Measurements from ENCODE around the gene UBC.
A peak's percentile ranks its signal among the peaks of the same experiment; 100 is the strongest.
"Not testable (repeated sequence)": the region's sequence is repeated elsewhere in the genome, so short reads cannot be mapped to it uniquely, and the experiment has no call there.

Gene UBC

DNA sequence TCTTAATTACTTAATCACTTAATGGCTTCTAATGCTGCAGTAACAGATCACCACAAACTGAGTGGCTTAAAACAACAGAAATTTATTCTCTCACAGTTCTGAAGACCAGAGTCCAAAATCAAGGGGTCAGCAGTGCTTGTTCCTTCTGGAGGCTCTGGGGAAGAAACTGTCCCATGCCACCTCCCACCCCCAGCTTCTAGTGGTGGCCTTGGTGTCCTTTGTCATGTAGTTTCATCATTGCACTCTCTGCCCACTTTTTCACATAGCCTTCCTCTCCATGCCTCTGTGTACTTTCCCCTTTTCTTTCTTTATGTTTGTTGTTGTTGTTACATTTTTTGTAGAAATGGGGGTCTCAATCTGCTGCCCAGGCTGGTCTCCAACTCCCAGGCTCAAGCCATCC, 16.1 kb upstream of the UBC start:
- no peak overlapping the region for H3K9ac ChIP-seq (ENCODE audit: low read length)
- no peaks in the 10 kb centered on the region for H3K9me3 ChIP-seq (ENCODE audit: control insufficient read depth, insufficient read depth, low read depth, low read length)
- no peaks in the 10 kb centered on the region for H3K27me3 ChIP-seq (ENCODE audit: control insufficient read depth, insufficient read depth, low read length)
- no peaks in the 10 kb centered on the region for H3K36me3 ChIP-seq (ENCODE audit: control insufficient read depth, insufficient read depth, low read length)
- no peak overlapping the region for H3K27ac ChIP-seq (ENCODE audit: low read depth, low read length)
- H3K4me3 ChIP-seq (ENCODE audit: low read depth, low read length), result no peak overlapping the region
- no peaks in the 10 kb centered on the region for H3K4me1 ChIP-seq (ENCODE audit: control insufficient read depth, insufficient read depth, low read length)

DNA sequence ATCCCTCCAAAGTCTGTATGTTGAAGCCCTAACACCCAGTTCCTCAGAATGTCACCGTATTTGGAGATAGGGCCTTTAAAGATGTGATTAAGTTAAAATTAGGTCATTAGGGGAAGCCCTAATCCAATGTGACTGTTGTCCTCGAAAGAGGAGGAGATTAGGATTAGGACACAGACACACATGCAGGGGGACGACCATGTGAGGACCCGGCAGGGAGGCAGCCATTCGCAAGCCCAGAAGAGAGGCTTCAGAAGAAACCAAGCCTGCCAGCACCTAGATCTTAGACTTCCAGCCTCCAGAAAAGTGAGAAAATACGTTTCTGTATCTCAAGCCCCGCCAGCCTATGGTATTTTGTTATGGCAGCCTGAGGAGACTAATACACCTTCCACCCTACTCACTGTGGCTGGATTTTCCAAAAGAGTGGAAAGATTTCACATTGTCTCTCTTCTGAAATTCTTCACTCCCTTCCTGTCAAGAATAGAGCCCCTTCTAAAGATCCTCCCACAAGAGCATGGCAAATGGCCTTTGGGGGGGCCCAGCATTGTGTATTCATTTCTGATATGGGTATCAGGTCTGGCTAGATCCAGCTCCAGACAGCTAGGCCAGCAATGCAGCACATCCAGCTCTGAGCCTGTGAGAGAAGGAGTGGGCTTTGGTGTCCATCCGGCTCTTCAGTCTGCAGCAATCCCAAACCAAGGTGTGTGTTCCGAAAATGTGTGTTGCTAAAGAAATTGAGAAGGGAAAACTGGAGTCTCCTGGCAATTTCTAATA, 15.4 kb upstream of the UBC start:
- H3K4me1 ChIP-seq (ENCODE audit: control insufficient read depth, insufficient read depth, low read length), result no peaks in the 10 kb centered on the region
- H3K9me3 ChIP-seq (ENCODE audit: control insufficient read depth, insufficient read depth, low read depth, low read length), result no peaks in the 10 kb centered on the region
- H3K27ac ChIP-seq (ENCODE audit: low read depth, low read length), result no peak overlapping the region

DNA sequence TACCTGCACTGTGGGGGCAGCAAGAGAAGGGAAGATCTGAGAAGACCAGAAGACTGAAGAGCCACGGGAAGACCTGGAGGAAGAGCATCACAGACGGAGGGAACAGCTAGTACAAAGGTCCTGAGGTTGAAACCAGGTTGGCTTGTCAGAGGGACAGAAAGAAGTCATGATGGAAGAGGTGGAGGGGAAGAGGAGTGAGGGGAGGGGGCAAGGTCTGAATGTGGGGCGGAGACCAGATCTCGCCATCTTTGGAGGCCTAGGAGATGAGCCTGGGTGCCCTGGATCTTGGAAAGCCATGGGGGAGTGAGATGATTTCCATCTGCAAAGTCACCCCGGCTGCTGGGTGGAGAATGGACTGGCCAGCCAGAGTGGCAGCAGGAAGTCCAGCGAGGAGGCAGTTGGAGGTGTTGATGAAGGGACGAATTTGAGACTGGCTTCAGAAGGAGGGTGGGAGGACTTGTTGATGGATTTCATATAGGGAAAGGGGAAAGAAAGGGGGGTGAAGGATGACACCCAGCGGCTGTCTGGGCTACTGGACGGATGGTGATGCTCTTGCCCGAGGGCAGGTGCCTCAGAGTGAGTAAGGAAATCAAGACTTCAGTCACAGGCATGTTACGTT, 14.6 kb upstream of the UBC start:
- Histone ChIP-seq H3K27me3 (ENCODE audit: control insufficient read depth, insufficient read depth, low read length) (no peaks in the 10 kb centered on the region), H3K36me3 (ENCODE audit: control insufficient read depth, insufficient read depth, low read length) (no peaks in the 10 kb centered on the region), H3K9me3 (ENCODE audit: control insufficient read depth, insufficient read depth, low read depth, low read length) (no peaks in the 10 kb centered on the region), H3K9ac (ENCODE audit: low read length) (no peak overlapping the region), H3K4me3 (ENCODE audit: low read depth, low read length) (no peak overlapping the region; the same call in 1 of the 2 replicates), H3K4me1 (ENCODE audit: control insufficient read depth, insufficient read depth, low read length) (peaks cover 4% of the 10 kb centered on the region), H3K27ac (ENCODE audit: low read depth, low read length) (no peak overlapping the region)

More for the DNA sequence above, 15.4 kb upstream of the UBC start:
- Histone ChIP-seq H3K36me3 (ENCODE audit: control insufficient read depth, insufficient read depth, low read length) (no peaks in the 10 kb centered on the region), H3K9ac (ENCODE audit: low read length) (no peak overlapping the region), H3K27me3 (ENCODE audit: control insufficient read depth, insufficient read depth, low read length) (no peaks in the 10 kb centered on the region), H3K4me3 (ENCODE audit: low read depth, low read length) (no peak overlapping the region)

DNA sequence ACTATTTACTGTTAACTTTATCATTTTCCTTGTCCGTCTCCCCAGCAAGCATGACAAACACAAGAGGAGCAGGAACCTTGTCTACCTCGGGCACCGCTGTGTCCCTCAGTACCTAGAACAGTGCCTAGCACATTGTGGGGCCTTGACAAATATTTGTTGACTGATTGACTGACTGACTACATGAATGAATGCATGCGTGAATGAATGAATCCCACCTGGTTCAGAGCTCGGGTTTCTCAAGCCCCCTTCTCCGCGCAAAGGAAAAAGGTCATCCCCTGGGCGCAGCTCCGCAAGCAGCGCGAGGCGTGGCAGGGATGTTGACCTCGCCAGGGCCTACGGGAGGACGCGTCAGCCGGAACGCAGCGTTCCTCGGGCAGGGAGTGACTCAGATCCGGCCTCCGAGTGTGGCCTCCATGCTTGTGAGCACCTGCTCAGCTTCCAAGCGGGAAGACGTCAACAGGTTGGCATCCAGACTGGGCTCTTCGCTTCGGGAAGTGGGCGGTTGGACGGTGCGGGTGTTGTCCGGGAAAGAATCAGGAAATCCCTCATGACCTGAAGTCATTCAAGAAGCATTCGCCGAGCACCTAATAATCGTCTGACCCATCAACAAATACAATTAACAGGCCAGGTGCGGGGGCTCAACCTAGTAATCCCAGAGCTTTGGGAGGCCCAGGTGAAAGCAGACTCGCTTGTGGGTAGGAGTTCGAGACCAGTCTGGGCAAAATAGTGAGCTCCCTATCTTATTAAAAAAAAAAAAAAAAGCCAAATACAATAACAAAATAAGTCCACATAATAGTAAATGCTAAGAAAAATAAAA, 13.9 kb upstream of the UBC start:
- Histone ChIP-seq H3K36me3 (ENCODE audit: control insufficient read depth, insufficient read depth, low read length) (no peaks in the 10 kb centered on the region), H3K27ac (ENCODE audit: low read depth, low read length) (no peak overlapping the region), H3K9ac (ENCODE audit: low read length) (peak overlapping the region; percentile 2), H3K4me3 (ENCODE audit: low read depth, low read length) (peak overlapping the region; percentile 84), H3K9me3 (ENCODE audit: control insufficient read depth, insufficient read depth, low read depth, low read length) (no peaks in the 10 kb centered on the region), H3K27me3 (ENCODE audit: control insufficient read depth, insufficient read depth, low read length) (no peaks in the 10 kb centered on the region), H3K4me1 (ENCODE audit: control insufficient read depth, insufficient read depth, low read length) (peaks cover 6% of the 10 kb centered on the region)

- peak overlapping the region; percentile 84 for H3K4me3 ChIP-seq (ENCODE audit: low read depth, low read length)
- H3K4me1 ChIP-seq (ENCODE audit: control insufficient read depth, insufficient read depth, low read length), result peaks cover 6% of the 10 kb centered on the region
- H3K9me3 ChIP-seq (ENCODE audit: control insufficient read depth, insufficient read depth, low read depth, low read length), result no peaks in the 10 kb centered on the region
- peak overlapping the region; percentile 80 for H3K9ac ChIP-seq (ENCODE audit: low read length)
- no peaks in the 10 kb centered on the region for H3K36me3 ChIP-seq (ENCODE audit: control insufficient read depth, insufficient read depth, low read length)
- no peaks in the 10 kb centered on the region for H3K27me3 ChIP-seq (ENCODE audit: control insufficient read depth, insufficient read depth, low read length)
- peak overlapping the region; percentile 54; the same call in 1 of the 2 replicates for H3K27ac ChIP-seq (ENCODE audit: low read depth, low read length)
These were observed 13.0 kb upstream of the UBC start for GRCh38 chr12:124927201-124928094.

DNA sequence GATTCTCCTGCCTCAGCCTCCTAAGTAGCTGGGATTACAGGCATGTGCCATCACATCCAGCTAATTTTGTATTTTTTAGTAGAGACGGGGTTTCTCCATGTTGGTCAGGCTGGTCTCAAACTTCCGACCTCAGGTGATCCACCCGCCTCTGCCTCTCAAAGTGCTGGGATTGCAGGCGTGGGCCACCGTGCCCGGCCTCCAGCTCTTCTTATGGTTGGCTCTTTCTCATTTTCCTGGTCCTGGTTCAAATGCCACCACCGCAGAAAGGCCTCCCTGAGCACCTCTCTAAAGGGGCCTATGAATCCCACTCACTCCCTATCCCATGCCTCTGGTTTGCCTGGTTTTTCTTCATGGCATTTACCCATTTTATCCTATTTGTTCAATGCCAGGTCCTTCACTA, 11.3 kb upstream of the UBC start:
- H3K27ac ChIP-seq (ENCODE audit: low read depth, low read length); H3K9me3 ChIP-seq (ENCODE audit: control insufficient read depth, insufficient read depth, low read depth, low read length); H3K27me3 ChIP-seq (ENCODE audit: control insufficient read depth, insufficient read depth, low read length); H3K9ac ChIP-seq (ENCODE audit: low read length); H3K4me3 ChIP-seq (ENCODE audit: low read depth, low read length); H3K36me3 ChIP-seq (ENCODE audit: control insufficient read depth, insufficient read depth, low read length): not testable (repeated sequence)
- H3K4me1 ChIP-seq (ENCODE audit: control insufficient read depth, insufficient read depth, low read length), result peaks cover 20% of the 10 kb centered on the region

DNA sequence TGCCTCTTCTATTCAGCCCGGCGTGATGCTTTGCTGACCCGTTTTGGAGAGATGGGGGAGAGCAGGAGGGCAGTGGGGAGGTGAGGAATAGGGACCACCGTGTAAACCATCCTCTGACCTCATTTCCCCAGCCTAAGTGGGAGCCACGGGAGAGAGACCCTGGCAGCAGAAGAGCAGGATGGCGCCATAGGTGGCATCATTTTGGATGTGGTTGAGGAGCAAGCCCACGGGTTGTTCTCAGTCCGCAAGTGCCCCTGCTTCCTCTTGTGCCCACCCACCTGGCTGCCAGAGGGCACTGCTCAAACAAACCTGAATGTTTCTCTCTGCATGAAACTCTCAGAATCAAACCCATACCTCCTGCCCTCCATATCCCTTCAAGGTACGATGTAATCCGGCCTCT, 10.7 kb upstream of the UBC start:
- Histone ChIP-seq H3K9me3 (ENCODE audit: control insufficient read depth, insufficient read depth, low read depth, low read length) (no peaks in the 10 kb centered on the region), H3K27ac (ENCODE audit: low read depth, low read length) (no peak overlapping the region), H3K4me3 (ENCODE audit: low read depth, low read length) (no peak overlapping the region), H3K9ac (ENCODE audit: low read length) (no peak overlapping the region), H3K4me1 (ENCODE audit: control insufficient read depth, insufficient read depth, low read length) (peaks cover 24% of the 10 kb centered on the region), H3K36me3 (ENCODE audit: control insufficient read depth, insufficient read depth, low read length) (no peaks in the 10 kb centered on the region), H3K27me3 (ENCODE audit: control insufficient read depth, insufficient read depth, low read length) (no peaks in the 10 kb centered on the region)

GRCh38 chr12:124923905-124924734, 9.7 kb upstream of the UBC start:
- Histone ChIP-seq H3K36me3 (ENCODE audit: control insufficient read depth, insufficient read depth, low read length) (no peaks in the 10 kb centered on the region), H3K9ac (ENCODE audit: low read length) (peak overlapping the region; percentile 70), H3K27me3 (ENCODE audit: control insufficient read depth, insufficient read depth, low read length) (no peaks in the 10 kb centered on the region), H3K9me3 (ENCODE audit: control insufficient read depth, insufficient read depth, low read depth, low read length) (no peaks in the 10 kb centered on the region), H3K4me3 (ENCODE audit: low read depth, low read length) (peak overlapping the region; percentile 33), H3K4me1 (ENCODE audit: control insufficient read depth, insufficient read depth, low read length) (peaks cover 33% of the 10 kb centered on the region), H3K27ac (ENCODE audit: low read depth, low read length) (peak overlapping the region; percentile 83; the same call in 1 of the 2 replicates)

DNA sequence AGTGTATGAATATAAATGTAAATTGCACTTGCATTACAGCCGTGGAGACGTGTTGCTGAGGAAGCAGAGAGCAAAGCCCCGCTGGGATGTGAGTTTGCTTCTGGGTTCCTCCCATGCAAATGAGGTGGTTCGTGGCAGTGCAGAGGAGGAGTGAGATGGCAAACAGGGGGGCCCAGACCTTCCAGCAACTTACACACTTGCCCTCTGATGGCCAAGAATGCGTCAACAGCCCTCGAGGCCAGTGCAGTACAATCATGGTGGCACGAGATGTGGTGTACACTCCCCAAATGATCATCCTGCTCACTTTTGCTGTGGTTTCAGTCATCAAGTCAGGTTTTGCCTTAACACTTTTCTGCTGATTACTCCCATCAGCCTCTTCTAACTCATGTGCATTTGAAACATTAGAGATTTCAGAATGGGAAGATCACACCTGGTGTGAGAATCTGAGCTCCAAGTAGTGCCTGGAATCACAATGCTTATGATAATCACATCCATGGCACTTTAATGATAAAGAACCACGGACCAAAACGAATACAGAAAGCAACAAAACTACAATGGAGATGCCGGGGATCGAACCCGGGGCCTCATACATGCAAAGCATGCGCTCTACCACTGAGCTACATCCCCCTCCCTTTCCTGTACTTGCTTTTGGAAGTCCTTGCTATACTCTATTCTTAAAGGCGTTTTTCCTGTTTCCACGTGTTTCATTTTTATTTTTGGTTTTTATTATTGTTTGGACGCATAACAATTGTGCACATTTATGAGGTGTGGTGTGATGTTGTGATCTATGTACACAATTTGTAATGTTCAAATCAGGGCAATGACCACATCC, 7.0 kb upstream of the UBC start:
- Histone ChIP-seq H3K4me3 (ENCODE audit: low read depth, low read length) (peak overlapping the region; percentile 65), H3K27me3 (ENCODE audit: control insufficient read depth, insufficient read depth, low read length) (no peaks in the 10 kb centered on the region), H3K9ac (ENCODE audit: low read length) (peak overlapping the region; percentile 66), H3K27ac (ENCODE audit: low read depth, low read length) (peak overlapping the region; percentile 50), H3K36me3 (ENCODE audit: control insufficient read depth, insufficient read depth, low read length) (no peaks in the 10 kb centered on the region), H3K4me1 (ENCODE audit: control insufficient read depth, insufficient read depth, low read length) (peaks cover 51% of the 10 kb centered on the region), H3K9me3 (ENCODE audit: control insufficient read depth, insufficient read depth, low read depth, low read length) (no peaks in the 10 kb centered on the region)

Data from HUES6 (cell line).